Ascending aorta (tissue), 2 donors: ENCODE measurements around the gene INHBE. TPM values are rescaled to one million over a fixed set of nuclear protein-coding genes. Genes with fewer than 3 reads are reported as not detected.

Experiments used
- DNase-seq, 2 donors: peaks; one replicate each; pipeline ENCODE4 v3.0.0-alpha.2; 2019; ENCODE audit warnings: low spot score in 2 of 2
- H3K27ac ChIP-seq, 2 donors: fragments of 200-600 bp; sonication (generic); one replicate each; pipeline ENCODE4 v1.5.1; 2016 to 2017; ENCODE audit warnings: mild to moderate bottlenecking in 1 of 2
- H3K27me3 ChIP-seq: fragments of 200-600 bp; sonication (generic); one replicate; pipeline ENCODE4 v1.5.1; 2017
- H3K36me3 ChIP-seq, 2 donors: fragments of 200-600 bp; sonication (generic); one replicate each; pipeline ENCODE4 v1.5.1; 2016
- H3K4me1 ChIP-seq, 2 donors: fragments of 200-600 bp; sonication (generic); one replicate each; pipeline ENCODE4 v1.5.1; 2016 to 2017; ENCODE audit warnings: mild to moderate bottlenecking in 1 of 2
- H3K4me3 ChIP-seq, 2 donors: fragments of 200-600 bp; sonication (generic); one replicate each; pipeline ENCODE4 v1.5.1; 2016 to 2017; ENCODE audit warnings: mild to moderate bottlenecking in 1 of 2
- H3K9me3 ChIP-seq, 2 donors: fragments of 200-600 bp; sonication (generic); one replicate each; pipeline ENCODE4 v1.5.1; 2016
- intact Hi-C: fragments of 100-400 bp; cut with DNase I; formaldehyde crosslinking; loops from one replicate; pipeline ENCODE4 v1.15.1; 2023
- total RNA-seq: library from RNA; depleted of rRNA; stranded (reverse); fragments of >200 nt; gene quantifications from one replicate; pipeline ENCODE4 v1.1.0, GENCODE V29; 2016
- TF ChIP-seq, protein P1 (sequence below), 3 experiments: fragments of 200-600 bp in 2 of 3; fragments of 450-650 bp in 1 of 3; sonication (generic) in 2 of 3; IDR thresholded peaks; one replicate each; pipeline ENCODE4 v1.5.1; 2016 to 2019; ENCODE audit warnings: antibody characterized with exemption in 3 of 3, mild to moderate bottlenecking in 1 of 3, moderate library complexity in 1 of 3

INHBE gene
- total RNA-seq, 1 donor from 2014 or later, result not detected

DNA sequence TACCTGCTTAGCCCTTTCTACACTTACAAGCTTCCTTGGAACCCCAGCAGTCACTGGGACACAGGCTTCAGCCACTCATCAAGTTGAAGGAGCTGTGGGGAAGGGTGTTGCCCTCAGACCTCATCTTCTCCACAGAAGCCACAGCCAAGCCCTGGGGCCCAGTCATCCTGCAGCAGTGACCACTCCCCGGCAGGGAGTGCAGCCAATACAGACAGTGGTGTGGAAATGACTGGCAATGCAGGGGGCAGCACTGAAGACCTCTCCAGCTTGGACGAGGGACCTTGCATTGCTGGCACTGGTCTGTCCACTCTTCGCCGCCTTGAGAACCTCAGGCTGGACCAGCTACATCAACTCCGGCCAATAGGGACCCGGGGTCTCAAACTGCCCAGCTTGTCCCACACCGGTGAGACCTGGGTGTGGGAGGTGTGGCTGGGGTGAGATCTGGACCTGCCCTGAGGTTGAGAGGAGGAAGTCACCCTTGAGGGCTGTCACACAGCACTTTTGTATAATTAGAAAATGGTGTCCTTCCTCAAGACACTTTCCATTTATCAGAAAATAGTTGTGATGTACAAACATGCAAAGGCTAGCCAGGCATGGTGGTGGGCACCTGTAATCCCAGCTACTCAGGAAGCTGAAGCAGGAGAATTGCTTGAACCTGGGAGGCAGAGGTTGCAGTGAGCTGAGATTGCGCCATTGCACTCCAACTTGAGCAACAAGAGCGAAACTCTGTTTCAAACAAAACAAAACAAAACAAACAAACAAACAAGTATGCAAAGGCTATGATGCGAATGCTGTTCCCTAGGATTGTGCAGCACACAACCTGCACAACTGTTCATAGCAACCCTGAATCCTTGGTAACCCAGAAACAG is 14.4 kb downstream of the INHBE start:
- Histone ChIP-seq H3K4me1 (no peaks in the 10 kb centered on the region), H3K36me3 (no peaks in the 10 kb centered on the region), H3K4me3 (no peak overlapping the region), H3K27ac (no peak overlapping the region), H3K27me3 (no peaks in the 10 kb centered on the region), H3K9me3 (no peaks in the 10 kb centered on the region)
- intact Hi-C loops, result no loop called here
- TF ChIP-seq, protein P1, sequence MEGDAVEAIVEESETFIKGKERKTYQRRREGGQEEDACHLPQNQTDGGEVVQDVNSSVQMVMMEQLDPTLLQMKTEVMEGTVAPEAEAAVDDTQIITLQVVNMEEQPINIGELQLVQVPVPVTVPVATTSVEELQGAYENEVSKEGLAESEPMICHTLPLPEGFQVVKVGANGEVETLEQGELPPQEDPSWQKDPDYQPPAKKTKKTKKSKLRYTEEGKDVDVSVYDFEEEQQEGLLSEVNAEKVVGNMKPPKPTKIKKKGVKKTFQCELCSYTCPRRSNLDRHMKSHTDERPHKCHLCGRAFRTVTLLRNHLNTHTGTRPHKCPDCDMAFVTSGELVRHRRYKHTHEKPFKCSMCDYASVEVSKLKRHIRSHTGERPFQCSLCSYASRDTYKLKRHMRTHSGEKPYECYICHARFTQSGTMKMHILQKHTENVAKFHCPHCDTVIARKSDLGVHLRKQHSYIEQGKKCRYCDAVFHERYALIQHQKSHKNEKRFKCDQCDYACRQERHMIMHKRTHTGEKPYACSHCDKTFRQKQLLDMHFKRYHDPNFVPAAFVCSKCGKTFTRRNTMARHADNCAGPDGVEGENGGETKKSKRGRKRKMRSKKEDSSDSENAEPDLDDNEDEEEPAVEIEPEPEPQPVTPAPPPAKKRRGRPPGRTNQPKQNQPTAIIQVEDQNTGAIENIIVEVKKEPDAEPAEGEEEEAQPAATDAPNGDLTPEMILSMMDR (IDR thresholded peaks at IDR 0.05), result no peak
- DNase-seq, result no peak

DNA sequence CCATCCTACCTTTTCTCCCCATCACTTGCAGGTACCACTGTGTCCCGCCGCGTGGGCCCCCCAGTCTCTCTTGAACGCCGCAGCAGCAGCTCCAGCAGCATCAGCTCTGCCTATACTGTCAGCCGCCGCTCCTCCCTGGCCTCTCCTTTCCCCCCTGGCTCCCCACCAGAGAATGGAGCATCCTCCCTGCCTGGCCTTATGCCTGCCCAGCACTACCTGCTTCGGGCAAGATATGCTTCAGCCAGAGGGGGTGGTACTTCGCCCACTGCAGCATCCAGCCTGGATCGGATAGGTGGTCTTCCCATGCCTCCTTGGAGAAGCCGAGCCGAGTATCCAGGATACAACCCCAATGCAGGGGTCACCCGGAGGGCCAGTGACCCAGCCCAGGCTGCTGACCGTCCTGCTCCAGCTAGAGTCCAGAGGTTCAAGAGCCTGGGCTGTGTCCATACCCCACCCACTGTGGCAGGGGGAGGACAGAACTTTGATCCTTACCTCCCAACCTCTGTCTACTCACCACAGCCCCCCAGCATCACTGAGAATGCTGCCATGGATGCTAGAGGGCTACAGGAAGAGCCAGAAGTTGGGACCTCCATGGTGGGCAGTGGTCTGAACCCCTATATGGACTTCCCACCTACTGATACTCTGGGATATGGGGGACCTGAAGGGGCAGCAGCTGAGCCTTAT is 15.3 kb downstream of the INHBE start:
- H3K36me3 ChIP-seq, result no peaks in the 10 kb centered on the region
- DNase-seq, result no peak
- H3K4me1 ChIP-seq, result peaks cover 2 to 4% of the 10 kb centered on the region in 2 donors
- intact Hi-C loops, result no loop called here
- H3K9me3 ChIP-seq, result no peaks in the 10 kb centered on the region
- no peaks in the 10 kb centered on the region for H3K27me3 ChIP-seq
- no peak overlapping the region for H3K27ac ChIP-seq
- TF ChIP-seq, protein P1 (IDR thresholded peaks at IDR 0.05), result no peak
- no peak overlapping the region for H3K4me3 ChIP-seq

DNA sequence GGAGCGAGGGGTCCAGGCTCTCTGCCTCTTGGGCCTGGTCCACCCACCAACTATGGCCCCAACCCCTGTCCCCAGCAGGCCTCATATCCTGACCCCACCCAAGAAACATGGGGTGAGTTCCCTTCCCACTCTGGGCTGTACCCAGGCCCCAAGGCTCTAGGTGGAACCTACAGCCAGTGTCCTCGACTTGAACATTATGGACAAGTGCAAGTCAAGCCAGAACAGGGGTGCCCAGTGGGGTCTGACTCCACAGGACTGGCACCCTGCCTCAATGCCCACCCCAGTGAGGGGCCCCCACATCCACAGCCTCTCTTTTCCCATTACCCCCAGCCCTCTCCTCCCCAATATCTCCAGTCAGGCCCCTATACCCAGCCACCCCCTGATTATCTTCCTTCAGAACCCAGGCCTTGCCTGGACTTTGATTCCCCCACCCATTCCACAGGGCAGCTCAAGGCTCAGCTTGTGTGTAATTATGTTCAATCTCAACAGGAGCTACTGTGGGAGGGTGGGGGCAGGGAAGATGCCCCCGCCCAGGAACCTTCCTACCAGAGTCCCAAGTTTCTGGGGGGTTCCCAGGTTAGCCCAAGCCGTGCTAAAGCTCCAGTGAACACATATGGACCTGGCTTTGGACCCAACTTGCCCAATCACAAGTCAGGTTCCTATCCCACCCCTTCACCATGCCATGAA is 16.0 kb downstream of the INHBE start:
- intact Hi-C loops, result no loop called here
- TF ChIP-seq, protein P1 (IDR thresholded peaks at IDR 0.05), result no peak
- H3K27me3 ChIP-seq, result peaks cover 7% of the 10 kb centered on the region
- no peak overlapping the region for H3K27ac ChIP-seq
- peaks cover 9 to 10% of the 10 kb centered on the region in 2 donors for H3K4me1 ChIP-seq
- H3K36me3 ChIP-seq, result no peaks in the 10 kb centered on the region
- no peaks in the 10 kb centered on the region for H3K9me3 ChIP-seq
- no peak for DNase-seq
- H3K4me3 ChIP-seq, result no peak overlapping the region

DNA sequence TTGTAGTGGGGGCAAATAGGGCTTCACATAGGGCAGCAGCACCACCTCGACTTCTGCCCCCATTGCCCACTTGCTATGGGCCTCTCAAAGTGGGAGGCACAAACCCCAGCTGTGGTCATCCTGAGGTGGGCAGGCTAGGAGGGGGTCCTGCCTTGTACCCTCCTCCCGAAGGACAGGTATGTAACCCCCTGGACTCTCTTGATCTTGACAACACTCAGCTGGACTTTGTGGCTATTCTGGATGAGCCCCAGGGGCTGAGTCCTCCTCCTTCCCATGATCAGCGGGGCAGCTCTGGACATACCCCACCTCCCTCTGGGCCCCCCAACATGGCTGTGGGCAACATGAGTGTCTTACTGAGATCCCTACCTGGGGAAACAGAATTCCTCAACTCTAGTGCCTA is 16.6 kb downstream of the INHBE start:
- Histone ChIP-seq H3K4me1 (peaks cover 11 to 13% of the 10 kb centered on the region in 2 donors), H3K27me3 (peaks cover 7% of the 10 kb centered on the region), H3K4me3 (no peak overlapping the region), H3K36me3 (no peaks in the 10 kb centered on the region), H3K9me3 (no peaks in the 10 kb centered on the region), H3K27ac (no peak overlapping the region)
- intact Hi-C loops, result no loop called here
- TF ChIP-seq, protein P1 (IDR thresholded peaks at IDR 0.05), result no peak
- no peak for DNase-seq

DNA sequence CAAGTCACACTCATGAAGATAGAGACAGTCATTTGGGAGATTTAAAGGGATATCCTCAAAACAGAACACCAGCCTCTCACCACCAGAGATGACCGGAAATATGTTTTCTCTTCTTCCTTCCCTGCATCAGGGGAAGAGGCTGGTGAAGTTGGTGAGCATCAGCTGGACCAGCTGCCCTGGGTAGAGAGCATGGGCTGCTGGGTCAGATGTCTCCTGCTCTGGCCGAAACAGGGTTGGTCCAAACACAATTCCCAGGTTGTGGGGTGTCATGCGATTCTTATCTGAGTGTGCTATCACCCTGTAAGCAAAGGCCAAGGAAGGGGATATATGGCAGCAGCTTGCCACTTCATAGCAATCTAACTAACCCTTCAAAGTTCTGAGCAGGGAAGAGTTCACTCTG is 17.3 kb downstream of the INHBE start:
- Histone ChIP-seq H3K4me1 (peaks cover 11 to 13% of the 10 kb centered on the region in 2 donors), H3K27ac (no peak overlapping the region), H3K36me3 (no peaks in the 10 kb centered on the region), H3K27me3 (peaks cover 7% of the 10 kb centered on the region), H3K4me3 (no peak overlapping the region), H3K9me3 (no peaks in the 10 kb centered on the region)
- no peak for DNase-seq
- intact Hi-C loops, result no loop called here
- TF ChIP-seq, protein P1 (IDR thresholded peaks at IDR 0.05), result no peak
